HG02852 (cell line): ENCODE data around the gene WWC1.
A peak's percentile ranks its signal among the peaks of the same experiment; 100 is the strongest.
"Not testable (repeated sequence)": the region's sequence is repeated elsewhere in the genome, so short reads cannot be mapped to it uniquely, and the experiment has no call there.

Source experiments
- ATAC-seq: cut with Tn5 transposase; IDR thresholded peaks from one replicate; pipeline ENCODE4 v1.9.1; 2021; ENCODE audit warnings: mild to moderate bottlenecking, moderate library complexity; ENCODE audit not compliant: unreplicated experiment

WWC1 gene

GRCh38 chr5:168329302-168329701, 37.9 kb downstream of the WWC1 start:
- no peak for ATAC-seq

GRCh38 chr5:168332042-168332441, 40.6 kb downstream of the WWC1 start:
- no peak for ATAC-seq

- ATAC-seq = no peak
Measured at GRCh38 chr5:168334280-168334679, 42.8 kb downstream of the WWC1 start.

GRCh38 chr5:168334695-168335094, 43.2 kb downstream of the WWC1 start:
- no peak for ATAC-seq

GRCh38 chr5:168337361-168337760, 45.9 kb downstream of the WWC1 start:
- ATAC-seq = no peak

- no peak for ATAC-seq
Measured at GRCh38 chr5:168339109-168339771, 47.8 kb downstream of the WWC1 start.

GRCh38 chr5:168339772-168340140, 48.3 kb downstream of the WWC1 start:
- not testable (repeated sequence) for ATAC-seq

GRCh38 chr5:168340487-168340886, 49.0 kb downstream of the WWC1 start:
- ATAC-seq = no peak

- no peak for ATAC-seq
Measured at GRCh38 chr5:168341178-168341577, 49.7 kb downstream of the WWC1 start.

GRCh38 chr5:168342151-168342825, 50.8 kb downstream of the WWC1 start:
- no peak for ATAC-seq

GRCh38 chr5:168342985-168343384, 51.5 kb downstream of the WWC1 start:
- ATAC-seq = no peak

- ATAC-seq = no peak
Measured at GRCh38 chr5:168346417-168346816, 55.0 kb downstream of the WWC1 start.

GRCh38 chr5:168347368-168348083, 56.1 kb downstream of the WWC1 start:
- peak; percentile 81 for ATAC-seq

- no peak for ATAC-seq
Measured at GRCh38 chr5:168348084-168348414, 56.6 kb downstream of the WWC1 start.

GRCh38 chr5:168350315-168350714, 58.9 kb downstream of the WWC1 start:
- ATAC-seq = no peak

GRCh38 chr5:168353216-168353957, 61.9 kb downstream of the WWC1 start:
- no peak for ATAC-seq

GRCh38 chr5:168354397-168354796, 63.0 kb downstream of the WWC1 start:
- ATAC-seq = no peak

GRCh38 chr5:168356171-168356570, 64.7 kb downstream of the WWC1 start:
- no peak for ATAC-seq

GRCh38 chr5:168356592-168356991, 65.1 kb downstream of the WWC1 start:
- ATAC-seq = no peak

GRCh38 chr5:168357876-168358275, 66.4 kb downstream of the WWC1 start:
- ATAC-seq = no peak

- no peak for ATAC-seq
Measured at GRCh38 chr5:168359820-168360460, 68.5 kb downstream of the WWC1 start.
